ENCODE data around the gene SYT2. TPM values are rescaled to one million over a fixed set of nuclear protein-coding genes. Genes with fewer than 3 reads are reported as not detected.
"Not testable (repeated sequence)": the region's sequence is repeated elsewhere in the genome, so short reads cannot be mapped to it uniquely, and the experiment has no call there.

SYT2 gene
- total and polyA plus RNA-seq, 8 donors, result 1.1 to 5.4 (median 2.5) TPM; not detected in 1

DNA sequence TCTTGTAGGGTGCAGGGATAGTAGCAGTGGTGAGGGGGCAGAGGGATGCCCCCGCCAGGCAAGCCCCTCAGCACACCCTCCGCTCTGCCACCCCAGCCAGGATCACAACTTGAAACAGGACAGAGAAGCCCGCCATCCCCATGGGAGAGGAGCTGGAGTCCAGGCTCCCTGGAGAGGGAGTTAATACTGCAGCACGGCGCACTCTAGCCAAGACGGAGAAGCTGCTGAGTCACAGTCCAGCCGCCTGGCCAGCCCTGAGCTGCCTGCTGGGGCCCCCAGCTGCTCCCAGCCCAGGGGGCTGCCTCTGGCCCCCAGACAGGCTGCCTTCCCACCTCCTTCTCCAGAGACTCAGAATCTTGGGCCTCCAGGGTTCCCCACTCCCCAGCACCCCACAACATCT is 87.2 kb downstream of the SYT2 start:
- Histone ChIP-seq H3K4me1 (peaks cover 0 to 4% of the 10 kb centered on the region in 2 donors), H3K4me3 (no peak overlapping the region), H3K27me3 (peaks cover 0 to 88% of the 10 kb centered on the region in 2 donors), H3K36me3 (no peaks in the 10 kb centered on the region), H3K9me3 (no peaks in the 10 kb centered on the region), H3K27ac (no peak overlapping the region)
- peak; percentile 58 for ATAC-seq
- TF ChIP-seq, protein P1, sequence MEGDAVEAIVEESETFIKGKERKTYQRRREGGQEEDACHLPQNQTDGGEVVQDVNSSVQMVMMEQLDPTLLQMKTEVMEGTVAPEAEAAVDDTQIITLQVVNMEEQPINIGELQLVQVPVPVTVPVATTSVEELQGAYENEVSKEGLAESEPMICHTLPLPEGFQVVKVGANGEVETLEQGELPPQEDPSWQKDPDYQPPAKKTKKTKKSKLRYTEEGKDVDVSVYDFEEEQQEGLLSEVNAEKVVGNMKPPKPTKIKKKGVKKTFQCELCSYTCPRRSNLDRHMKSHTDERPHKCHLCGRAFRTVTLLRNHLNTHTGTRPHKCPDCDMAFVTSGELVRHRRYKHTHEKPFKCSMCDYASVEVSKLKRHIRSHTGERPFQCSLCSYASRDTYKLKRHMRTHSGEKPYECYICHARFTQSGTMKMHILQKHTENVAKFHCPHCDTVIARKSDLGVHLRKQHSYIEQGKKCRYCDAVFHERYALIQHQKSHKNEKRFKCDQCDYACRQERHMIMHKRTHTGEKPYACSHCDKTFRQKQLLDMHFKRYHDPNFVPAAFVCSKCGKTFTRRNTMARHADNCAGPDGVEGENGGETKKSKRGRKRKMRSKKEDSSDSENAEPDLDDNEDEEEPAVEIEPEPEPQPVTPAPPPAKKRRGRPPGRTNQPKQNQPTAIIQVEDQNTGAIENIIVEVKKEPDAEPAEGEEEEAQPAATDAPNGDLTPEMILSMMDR (IDR thresholded peaks at IDR 0.05), result no peak
- peak in 1 of 4 donors; percentile 72 for DNase-seq
- intact Hi-C loops (cut with DNase I), result no loop called here

DNA sequence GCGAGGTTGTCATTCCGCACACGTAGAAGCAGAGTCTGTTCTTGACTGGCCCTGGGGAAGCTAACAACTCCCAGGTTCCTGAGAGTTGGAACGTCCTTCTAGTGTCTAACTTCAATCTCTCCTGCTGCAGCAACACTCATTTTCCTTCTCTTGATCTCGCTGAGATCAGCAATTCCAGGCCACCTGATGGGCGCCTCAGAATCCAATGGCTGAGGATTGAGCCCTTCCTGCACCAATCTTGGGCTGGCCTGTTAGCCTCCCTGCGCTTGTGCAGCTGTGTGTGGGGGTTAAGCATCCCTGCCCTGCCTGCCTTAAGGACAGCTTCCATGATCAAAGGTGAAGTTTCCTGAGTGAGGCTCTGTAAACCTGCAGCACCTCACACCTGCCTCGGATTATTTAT is 87.9 kb downstream of the SYT2 start:
- Histone ChIP-seq H3K36me3 (no peaks in the 10 kb centered on the region), H3K27me3 (peaks cover 0 to 88% of the 10 kb centered on the region in 2 donors), H3K4me1 (peaks cover 0 to 4% of the 10 kb centered on the region in 2 donors), H3K27ac (no peak overlapping the region), H3K4me3 (no peak overlapping the region), H3K9me3 (no peaks in the 10 kb centered on the region)
- DNase-seq (no peak), ATAC-seq (no peak)
- TF ChIP-seq, protein P1 (IDR thresholded peaks at IDR 0.05), result no peak
- intact Hi-C loops (cut with DNase I), result no loop called here

GRCh38 chr1:202621446-202621845 is 88.8 kb downstream of the SYT2 start:
- H3K4me1 ChIP-seq, result peaks cover under 1 to 11% of the 10 kb centered on the region in 2 donors
- TF ChIP-seq, protein P1 (IDR thresholded peaks at IDR 0.05), result no peak
- H3K9me3 ChIP-seq, result no peaks in the 10 kb centered on the region
- H3K27ac ChIP-seq, result no peak overlapping the region
- intact Hi-C loops (cut with DNase I), result no loop called here
- ATAC-seq, result no peak
- peaks cover 0 to 88% of the 10 kb centered on the region in 2 donors for H3K27me3 ChIP-seq
- no peak overlapping the region for H3K4me3 ChIP-seq
- no peaks in the 10 kb centered on the region for H3K36me3 ChIP-seq
- no peak for DNase-seq

- Histone ChIP-seq H3K27me3 (peaks cover 0 to 82% of the 10 kb centered on the region in 2 donors), H3K4me1 (peaks cover 10 to 21% of the 10 kb centered on the region in 2 donors)
- H3K9me3 ChIP-seq; intact Hi-C loops (cut with DNase I); H3K36me3 ChIP-seq; ATAC-seq; H3K27ac ChIP-seq; H3K4me3 ChIP-seq: not testable (repeated sequence)
- DNase-seq, result peak in 1 of 4 donors; percentile 34
Observed at GRCh38 chr1:202620036-202620435, 90.2 kb downstream of the SYT2 start.

GRCh38 chr1:202619505-202619904 is 90.7 kb downstream of the SYT2 start:
- H3K9me3 ChIP-seq, result no peaks in the 10 kb centered on the region
- DNase-seq (no peak), ATAC-seq (no peak)
- H3K4me1 ChIP-seq, result peaks cover 13 to 26% of the 10 kb centered on the region in 2 donors
- H3K27me3 ChIP-seq, result peaks cover 0 to 88% of the 10 kb centered on the region in 2 donors
- H3K4me3 ChIP-seq, result no peak overlapping the region
- H3K27ac ChIP-seq, result no peak overlapping the region
- no peaks in the 10 kb centered on the region for H3K36me3 ChIP-seq
- TF ChIP-seq, protein P1 (IDR thresholded peaks at IDR 0.05), result no peak
- intact Hi-C loops (cut with DNase I), result no loop called here

DNA sequence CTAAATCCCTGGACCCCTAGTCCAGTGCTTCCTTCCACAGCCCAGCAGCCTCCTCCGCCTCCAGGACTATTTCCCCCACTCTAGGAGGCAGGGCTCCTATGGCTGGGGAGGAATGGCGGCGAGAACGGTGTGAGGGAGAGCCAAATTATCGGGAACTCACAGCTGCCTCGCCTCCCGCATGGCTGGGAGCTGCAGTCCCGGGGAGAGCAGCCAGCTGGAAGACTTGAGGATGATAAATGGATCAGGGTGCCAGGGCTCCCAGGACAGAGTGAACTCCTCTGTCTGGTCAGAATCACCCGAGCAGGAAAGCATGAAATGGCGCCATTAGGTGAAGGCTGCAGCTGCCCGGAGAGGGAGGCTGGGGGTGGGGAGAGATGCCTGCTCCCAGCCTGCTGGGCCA is 91.2 kb downstream of the SYT2 start:
- H3K27ac ChIP-seq; H3K4me3 ChIP-seq; H3K9me3 ChIP-seq; intact Hi-C loops (cut with DNase I); H3K36me3 ChIP-seq; ATAC-seq; DNase-seq: not testable (repeated sequence)
- H3K27me3 ChIP-seq, result peaks cover 0 to 91% of the 10 kb centered on the region in 2 donors
- peaks cover 13 to 27% of the 10 kb centered on the region in 2 donors for H3K4me1 ChIP-seq

All from left lung (tissue), 10 donors.